Stimulated activated CD4-positive, alpha-beta T cell treated with anti-CD3 and anti-CD28 coated beads, Interleukin-2, amount 100 ng/mL, for 48 hours (primary cell): ENCODE data around the gene CFAP410.
"Not testable (repeated sequence)": the region's sequence is repeated elsewhere in the genome, so short reads cannot be mapped to it uniquely, and the experiment has no call there.

ENCODE experiments used
- DNase-seq, 2 donors: peaks; one replicate each; pipeline ENCODE4 v3.0.0-alpha.2; 2020

The CFAP410 gene

GRCh38 chr21:44368711-44369446 is 29.7 kb upstream of the CFAP410 start:
- no peak for DNase-seq

DNA sequence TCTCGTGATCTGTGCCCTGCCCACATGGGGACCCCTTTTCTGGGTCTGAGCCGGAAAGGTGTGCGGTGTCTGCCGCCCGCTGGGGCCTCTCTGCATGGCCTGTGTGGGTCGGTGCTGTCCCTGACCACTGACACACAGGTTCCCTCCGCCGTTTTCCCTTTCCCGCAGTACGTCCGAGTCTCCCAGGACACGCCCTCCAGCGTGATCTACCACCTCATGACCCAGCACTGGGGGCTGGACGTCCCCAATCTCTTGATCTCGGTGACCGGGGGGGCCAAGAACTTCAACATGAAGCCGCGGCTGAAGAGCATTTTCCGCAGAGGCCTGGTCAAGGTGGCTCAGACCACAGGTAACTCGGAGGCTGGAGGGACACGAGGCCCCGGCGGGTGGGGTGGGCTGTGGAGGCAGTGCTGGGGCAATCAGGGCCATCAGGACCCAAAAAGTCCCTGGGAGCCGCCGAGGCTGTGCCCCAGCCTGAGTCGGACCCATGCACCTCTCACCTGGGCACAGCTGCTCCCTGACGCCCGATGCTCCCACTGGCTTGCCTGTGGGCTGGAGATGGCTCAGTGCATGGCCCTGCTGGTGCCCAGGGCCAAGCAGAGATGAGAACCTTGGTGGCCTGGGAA is 27.5 kb upstream of the CFAP410 start:
- no peak for DNase-seq

DNA sequence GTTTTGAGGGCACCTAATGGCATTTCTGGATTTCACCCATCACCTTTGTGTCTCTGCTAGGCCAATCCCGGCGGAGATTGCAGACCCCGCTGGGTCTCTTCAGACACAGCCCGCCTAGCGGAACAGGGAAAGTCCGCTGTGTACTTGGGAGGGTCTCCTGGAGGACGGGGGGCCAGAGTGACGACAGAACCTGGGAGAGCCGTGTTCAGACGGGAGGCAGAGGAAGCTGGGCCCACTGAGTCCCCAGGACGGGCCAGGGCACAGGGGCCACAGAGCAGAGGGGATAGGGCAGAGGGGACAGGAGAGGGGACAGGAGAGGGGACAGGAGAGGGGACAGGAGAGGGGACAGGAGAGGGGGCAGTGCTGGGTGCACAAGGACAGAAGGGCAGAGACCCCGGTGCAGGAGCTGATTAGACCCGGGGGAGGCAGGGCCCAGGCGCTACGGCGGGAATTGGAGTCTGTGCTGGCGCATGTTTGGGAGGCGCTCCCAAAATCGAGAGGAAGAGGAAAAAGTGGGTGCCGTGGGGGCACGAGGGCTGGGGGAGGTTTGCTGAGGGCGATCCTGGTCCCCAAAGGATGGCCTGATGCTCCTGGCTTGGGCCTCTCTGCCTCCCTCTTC is 26.9 kb upstream of the CFAP410 start:
- DNase-seq, result no peak

GRCh38 chr21:44365251-44365966 is 26.2 kb upstream of the CFAP410 start:
- DNase-seq, result no peak

DNA sequence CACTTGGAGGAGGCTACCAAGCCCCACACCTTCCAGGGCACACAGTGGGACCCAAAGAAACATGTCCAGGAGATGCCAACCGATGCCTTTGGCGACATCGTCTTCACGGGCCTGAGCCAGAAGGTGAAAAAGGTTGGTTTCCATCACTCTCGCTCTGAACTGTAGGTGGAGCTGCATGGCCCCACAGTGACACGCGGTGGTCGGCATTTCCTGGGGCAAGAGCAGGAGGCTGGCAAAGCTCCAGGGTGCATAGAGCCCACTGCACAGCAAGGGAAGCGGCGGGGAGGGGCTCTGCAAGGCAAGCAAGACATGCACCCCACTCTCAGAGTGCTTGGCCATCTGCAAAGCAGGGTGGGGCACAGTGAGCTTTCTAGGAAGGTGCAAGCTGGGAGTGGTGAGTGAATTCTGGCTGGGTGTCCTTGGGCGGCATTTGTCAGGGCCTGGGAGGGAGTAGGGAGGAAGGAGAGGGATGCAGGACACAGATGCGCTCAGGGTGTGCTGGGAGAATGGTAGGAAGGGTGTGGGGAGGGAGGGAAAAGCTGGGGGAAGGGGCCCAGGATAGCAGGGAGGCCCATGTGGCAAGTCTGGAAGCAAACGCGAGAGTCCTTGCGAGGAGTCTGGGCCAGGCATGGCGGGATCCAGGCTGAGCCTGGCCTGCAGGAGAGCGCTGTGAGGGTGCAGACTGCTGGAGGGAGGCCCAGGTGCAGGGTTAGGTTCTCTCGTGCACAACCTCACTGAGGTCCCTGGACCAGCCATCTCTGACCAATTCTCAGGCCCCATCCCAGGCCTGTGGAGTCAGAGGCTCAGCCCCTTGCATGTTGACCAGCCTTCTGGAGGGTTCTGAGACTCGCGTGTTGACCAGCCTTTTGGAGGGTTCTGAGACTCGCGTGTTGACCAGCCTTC is 25.2 kb upstream of the CFAP410 start:
- DNase-seq, result no peak

- no peak for DNase-seq
Observed at GRCh38 chr21:44363278-44363677, 24.1 kb upstream of the CFAP410 start.

- not testable (repeated sequence) for DNase-seq
Observed at GRCh38 chr21:44361903-44362302, 22.7 kb upstream of the CFAP410 start.

- no peak for DNase-seq
Observed at GRCh38 chr21:44360159-44360558, 21.0 kb upstream of the CFAP410 start.

DNA sequence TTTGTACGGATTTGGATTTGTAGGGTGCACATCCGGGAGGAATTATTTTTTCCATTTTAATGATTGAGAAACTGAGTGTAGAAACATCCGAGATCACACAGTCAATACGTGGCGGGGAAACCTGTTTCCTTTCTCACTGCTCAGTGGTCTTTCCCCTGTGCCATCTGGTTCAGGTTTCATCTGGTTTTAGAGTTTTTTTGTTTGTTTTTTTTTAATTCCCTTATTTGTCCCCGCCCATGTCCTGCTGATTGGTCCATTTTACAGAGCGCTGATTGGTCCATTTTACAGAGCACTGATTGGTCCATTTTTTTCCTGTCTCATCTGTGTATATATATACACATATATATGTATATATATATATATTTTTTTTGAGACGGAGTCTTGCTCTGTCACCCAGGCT is 20.2 kb upstream of the CFAP410 start:
- no peak for DNase-seq

- DNase-seq, result no peak
Observed at GRCh38 chr21:44357064-44357837, 18.1 kb upstream of the CFAP410 start.

DNA sequence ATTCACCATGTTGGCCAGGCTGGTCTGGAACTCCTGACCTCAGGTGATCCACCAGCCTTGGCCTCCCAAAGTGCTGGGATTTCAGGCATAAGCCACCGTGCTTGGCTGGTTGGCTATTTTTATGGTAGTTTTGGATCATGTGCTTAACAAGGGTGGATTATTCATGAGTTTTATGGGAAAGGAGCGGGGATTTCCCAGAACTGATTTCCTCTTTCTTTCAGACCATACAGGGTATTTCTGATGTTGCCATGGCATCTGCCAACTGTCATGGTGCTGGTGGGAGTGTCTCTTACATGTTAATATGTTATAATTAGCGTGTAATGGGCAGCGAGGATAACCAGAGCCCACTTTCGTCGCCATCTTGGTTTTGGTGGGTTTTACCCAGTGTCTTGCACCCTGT is 17.4 kb upstream of the CFAP410 start:
- DNase-seq, result no peak

- no peak for DNase-seq
Observed at GRCh38 chr21:44356160-44356559, 17.0 kb upstream of the CFAP410 start.

- no peak for DNase-seq
Observed at GRCh38 chr21:44354775-44355771, 15.9 kb upstream of the CFAP410 start.

DNA sequence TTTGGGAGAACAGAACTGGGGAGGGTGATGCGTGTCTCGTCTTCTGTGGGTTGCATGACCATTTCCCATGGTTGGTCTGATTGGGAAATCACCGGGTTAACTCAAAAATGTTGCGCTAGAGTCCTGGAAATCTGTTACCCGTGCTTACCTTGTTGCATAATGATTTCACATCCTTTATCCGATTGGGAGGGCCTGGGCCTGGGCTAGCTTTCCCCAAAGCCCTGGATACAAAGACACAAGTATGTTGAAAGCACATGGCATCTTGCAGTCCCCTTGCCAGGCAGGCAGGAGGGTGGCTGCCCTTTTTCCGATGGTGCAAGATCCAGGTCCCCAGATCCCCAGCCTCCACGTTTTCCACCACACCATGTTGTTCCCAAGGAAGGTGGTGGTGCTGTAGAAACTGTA is 14.8 kb upstream of the CFAP410 start:
- no peak for DNase-seq

DNA sequence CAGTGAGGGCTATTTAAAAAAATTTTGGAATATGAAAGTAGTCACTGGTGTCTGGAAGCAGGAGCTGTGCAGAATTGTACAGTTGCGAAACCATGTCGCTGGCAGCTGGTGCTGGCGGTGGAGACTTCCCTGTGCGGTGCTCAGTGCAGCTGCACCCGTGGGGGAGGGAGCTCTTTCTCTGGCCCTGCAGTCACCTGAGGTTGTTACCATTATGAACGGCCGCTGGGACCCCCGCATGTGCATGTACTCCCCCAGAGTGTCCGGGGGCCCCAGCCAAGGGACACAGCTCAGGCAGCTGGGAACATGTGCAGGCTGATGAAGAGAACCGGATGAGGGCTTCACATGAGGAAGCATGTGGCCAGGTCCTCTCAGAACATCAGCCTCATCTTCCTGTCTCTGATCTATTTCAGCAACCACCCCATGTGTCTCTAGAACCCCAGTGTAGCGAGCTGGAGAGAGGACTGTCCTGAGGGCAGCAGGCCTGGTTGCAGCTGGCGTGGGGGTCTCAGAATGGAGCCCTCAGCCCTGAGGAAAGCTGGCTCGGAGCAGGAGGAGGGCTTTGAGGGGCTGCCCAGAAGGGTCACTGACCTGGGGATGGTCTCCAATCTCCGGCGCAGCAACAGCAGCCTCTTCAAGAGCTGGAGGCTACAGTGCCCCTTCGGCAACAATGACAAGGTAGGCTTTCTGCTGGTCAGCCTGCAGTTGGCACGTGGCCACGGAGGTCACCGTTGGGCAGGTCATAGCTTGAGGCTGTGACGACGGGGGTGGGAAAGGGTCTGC is 14.2 kb upstream of the CFAP410 start, which contains the start of gene TRPM2:
Gene TRPM2, plus strand, starts transcription at position 431 of the 780 bp plus-strand sequence. Its CDS starts 80 bp downstream, at position 511.
- no peak for DNase-seq

DNA sequence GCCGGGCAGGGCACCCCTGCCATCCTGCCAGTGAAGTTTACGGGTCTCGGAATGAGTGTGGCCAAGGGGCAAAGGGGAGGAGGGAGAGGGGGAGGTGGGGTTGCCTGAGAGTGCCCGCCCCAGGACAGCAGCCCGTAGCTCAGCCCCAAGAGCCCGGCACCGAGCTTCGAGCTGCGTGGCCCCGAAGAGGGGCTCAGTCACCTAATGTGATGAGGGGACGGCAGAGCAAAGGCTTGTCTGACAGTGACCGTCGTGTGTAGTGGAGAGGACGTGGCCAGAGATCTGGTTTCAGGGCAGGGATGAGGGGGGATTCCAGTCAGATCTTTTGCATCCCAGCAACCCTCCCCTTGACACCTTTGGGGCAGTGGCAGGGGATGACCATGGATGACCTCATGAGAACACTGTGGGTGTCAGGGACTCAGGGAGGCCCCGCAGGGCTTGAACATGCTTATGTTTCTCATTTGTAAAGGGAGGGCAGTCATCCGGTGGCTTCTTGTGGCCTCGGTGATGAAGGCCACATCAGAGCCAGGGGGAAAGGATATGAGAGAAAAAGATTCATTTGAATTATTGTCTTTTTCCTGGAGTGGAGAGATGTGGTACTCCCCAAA is 13.2 kb upstream of the CFAP410 start:
- no peak for DNase-seq

DNA sequence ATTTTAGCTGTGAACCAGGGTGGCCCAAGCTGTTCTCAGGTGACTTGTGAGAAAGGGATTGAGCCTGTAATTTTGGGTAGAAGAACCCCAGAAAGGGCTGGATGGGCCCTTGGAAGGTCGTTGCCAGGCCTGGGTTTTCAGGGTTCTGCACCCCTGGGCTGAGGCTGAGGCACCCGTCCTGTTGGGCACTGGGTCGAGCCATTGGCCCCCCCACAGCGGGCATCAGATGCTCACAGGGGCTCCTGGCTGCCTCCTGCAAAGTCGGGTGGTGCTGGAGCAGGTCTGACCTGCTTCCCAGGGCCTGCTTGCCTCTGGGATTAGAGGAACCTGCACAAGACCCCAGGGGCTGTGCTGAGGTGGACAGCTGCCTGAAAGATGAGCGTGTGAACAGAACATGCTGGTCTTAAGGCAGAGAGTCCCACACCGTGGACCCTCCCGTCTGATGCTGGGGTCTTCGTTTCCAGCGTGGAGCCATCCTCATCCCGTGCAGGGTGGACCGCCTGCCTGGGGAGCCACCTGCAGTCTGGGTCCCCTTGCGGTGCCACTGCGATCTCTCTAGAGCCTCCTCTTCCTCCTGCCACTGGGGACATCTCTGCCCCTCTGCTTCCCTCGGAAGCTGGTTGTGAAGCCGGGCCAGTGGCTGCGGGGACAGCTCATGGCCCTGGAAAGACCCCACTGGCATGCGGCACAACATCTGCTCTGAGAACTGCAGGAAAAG is 12.5 kb upstream of the CFAP410 start:
- DNase-seq, result no peak

DNA sequence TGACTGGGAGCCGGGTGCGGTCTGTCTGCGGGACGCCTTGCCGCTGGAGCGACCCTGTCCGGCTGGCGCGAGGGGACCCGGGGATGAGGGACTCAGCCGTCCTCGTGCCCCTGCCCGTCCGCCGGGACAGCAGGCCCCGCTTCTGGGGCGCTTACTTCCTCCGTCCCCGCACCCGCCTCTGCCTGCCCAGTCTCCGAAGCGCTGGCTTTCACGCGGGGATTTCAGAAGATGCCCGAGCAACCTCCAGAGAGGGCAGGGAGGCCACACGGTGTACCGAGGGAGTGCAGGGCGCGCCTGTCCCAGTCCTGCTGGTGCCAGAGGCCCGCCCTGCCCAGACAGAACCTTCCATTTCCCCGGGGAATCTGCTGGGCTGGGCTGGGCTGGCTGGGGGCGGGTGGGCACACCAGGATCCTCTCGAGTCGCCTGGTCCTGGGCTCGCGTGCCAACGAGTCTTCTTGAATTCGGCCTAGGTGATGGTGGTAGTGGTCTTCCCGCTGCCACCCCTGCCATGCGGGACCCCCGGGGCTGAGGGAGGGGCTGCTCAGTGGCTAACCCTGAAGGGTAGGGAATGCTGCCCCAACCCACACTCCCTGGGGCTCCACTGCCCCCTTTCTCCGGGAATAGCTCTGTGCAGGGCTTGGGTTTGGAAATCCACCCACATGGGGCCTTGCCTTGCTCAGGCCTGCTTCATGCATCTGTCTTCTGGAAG is 11.7 kb upstream of the CFAP410 start:
- no peak for DNase-seq
